ENCODE results near the gene ACAP3.

GRCh38 chr1:1314237-1314586 is 6.5 kb upstream of the ACAP3 start:
- TF ChIP-seq POLR2AphosphoS5 (IDR thresholded peaks at IDR 0.05; ENCODE audit: insufficient read depth, low read depth, low read length) (no peak), CTCF (IDR thresholded peaks at IDR 0.05; ENCODE audit: extremely low read depth in 1 of 2, insufficient read depth in 1 of 2, low read depth in 1 of 2, low read length in 2 of 2) (no peak), POLR2A (IDR thresholded peaks at IDR 0.05; ENCODE audit: low read depth, low read length) (no peak), MYC (IDR thresholded peaks at IDR 0.05; ENCODE audit: low read depth, low read length) (no peak), EZH2 (IDR thresholded peaks at IDR 0.05; ENCODE audit: borderline replicate concordance, low read depth, low read length, severe bottlenecking) (no peak), MAX (IDR thresholded peaks at IDR 0.05; ENCODE audit: insufficient read depth, insufficient read length) (no peak), FOS (IDR thresholded peaks at IDR 0.05; ENCODE audit: borderline replicate concordance, insufficient read depth, low read length) (no peak)

Measured in endothelial cell of umbilical vein (primary cell).